NOMO-1 treated with DMSO at 0.1 percent for 48 hours (cell line): ENCODE results near the gene XIRP1.

Experiments used
- DNase-seq: peaks from one replicate; lab custom pipeline; 2025; ENCODE audit not compliant: unreplicated experiment; lab: John Stamatoyannopoulos, UW

XIRP1 gene

GRCh38 chr3:39169712-39170111, 22.7 kb downstream of the XIRP1 start:
- DNase-seq = no peak

- no peak for DNase-seq
These were observed 24.1 kb downstream of the XIRP1 start for GRCh38 chr3:39168156-39168780.

- DNase-seq = peak; percentile 74
These were observed 25.4 kb downstream of the XIRP1 start for GRCh38 chr3:39166932-39167532.

- no peak for DNase-seq
These were observed 26.2 kb downstream of the XIRP1 start for GRCh38 chr3:39166134-39166710.

GRCh38 chr3:39165518-39165917, 26.9 kb downstream of the XIRP1 start:
- no peak for DNase-seq

GRCh38 chr3:39164414-39164813, 28.0 kb downstream of the XIRP1 start:
- no peak for DNase-seq

- DNase-seq = no peak
These were observed 34.2 kb downstream of the XIRP1 start for GRCh38 chr3:39158148-39158715.

GRCh38 chr3:39157359-39157758, 35.0 kb downstream of the XIRP1 start:
- DNase-seq = no peak

- DNase-seq = no peak
These were observed 36.0 kb downstream of the XIRP1 start for GRCh38 chr3:39156421-39156820.

- DNase-seq = no peak
These were observed 37.9 kb downstream of the XIRP1 start for GRCh38 chr3:39154280-39155021.

- no peak for DNase-seq
These were observed 38.5 kb downstream of the XIRP1 start for GRCh38 chr3:39153977-39154279.

- DNase-seq = no peak
These were observed 41.4 kb downstream of the XIRP1 start for GRCh38 chr3:39150803-39151631.

- DNase-seq = no peak
These were observed 42.1 kb downstream of the XIRP1 start for GRCh38 chr3:39150148-39150802.

GRCh38 chr3:39149498-39150147, 42.8 kb downstream of the XIRP1 start:
- DNase-seq = no peak

GRCh38 chr3:39149059-39149455, 43.3 kb downstream of the XIRP1 start:
- no peak for DNase-seq

- peak; percentile 24 for DNase-seq
These were observed 43.8 kb downstream of the XIRP1 start for GRCh38 chr3:39148435-39149058.

GRCh38 chr3:39147711-39148434, 44.5 kb downstream of the XIRP1 start:
- peak; percentile 38 for DNase-seq

GRCh38 chr3:39146611-39147591, 45.5 kb downstream of the XIRP1 start:
- DNase-seq = peak; percentile 72
